MM.1S (cell line): Measurements from ENCODE around the gene PLK5.

ENCODE experiments used
- DNase-seq: peaks from one replicate; pipeline ENCODE4 v3.0.0-alpha.2; 2015
- H2AFZ ChIP-seq: fragments of 300-600 bp; sonication (generic); 2 replicates; pipeline ENCODE4 v1.6.0; 2016; ENCODE audit warnings: antibody characterized with exemption, low read length
- H3F3A ChIP-seq: fragments of 300-600 bp; sonication (generic); 2 replicates; pipeline ENCODE4 v1.6.1; 2016; ENCODE audit warnings: mild to moderate bottlenecking, antibody characterized with exemption, low read length, moderate library complexity, mixed read lengths; ENCODE audit not compliant: insufficient read depth
- H3K27ac ChIP-seq: fragments of 300-600 bp; sonication (generic); 2 replicates; pipeline ENCODE4 v1.5.1; 2016; ENCODE audit warnings: mild to moderate bottlenecking, low read length
- H3K27me3 ChIP-seq: fragments of 300-600 bp; sonication (generic); replicated peaks from 2 replicates; pipeline ENCODE4 v1.6.0; 2016; ENCODE audit warnings: low read length; ENCODE audit not compliant: insufficient read depth
- H3K36me3 ChIP-seq: fragments of 300-600 bp; sonication (generic); replicated peaks from 2 replicates; pipeline ENCODE4 v1.6.1; 2016; ENCODE audit warnings: mild to moderate bottlenecking, low read length, mixed read lengths; ENCODE audit not compliant: insufficient read depth
- H3K4me1 ChIP-seq: fragments of 300-600 bp; sonication (generic); 2 replicates; pipeline ENCODE4 v1.6.1; 2016; ENCODE audit warnings: low read length, mixed read lengths
- H3K4me2 ChIP-seq: fragments of 300-600 bp; sonication (generic); 2 replicates; pipeline ENCODE4 v1.6.0; 2016; ENCODE audit warnings: low read depth, low read length
- H3K4me3 ChIP-seq: fragments of 300-600 bp; sonication (generic); 2 replicates; pipeline ENCODE4 v1.5.1; 2016; ENCODE audit warnings: low read length, mixed read lengths
- H3K79me2 ChIP-seq: fragments of 300-600 bp; sonication (generic); 2 replicates; pipeline ENCODE4 v1.6.1; 2016; ENCODE audit warnings: mixed run types, low read length, mixed read lengths
- H3K9ac ChIP-seq: fragments of 300-600 bp; sonication (generic); 2 replicates; pipeline ENCODE4 v1.6.1; 2016; ENCODE audit warnings: low read length, mixed read lengths
- H3K9me2 ChIP-seq: fragments of 300-600 bp; sonication (generic); replicated peaks from 2 replicates; pipeline ENCODE4 v1.6.1; 2016; ENCODE audit warnings: mild to moderate bottlenecking, low read length, mixed read lengths; ENCODE audit not compliant: insufficient read depth
- H3K9me3 ChIP-seq: fragments of 300-600 bp; sonication (generic); replicated peaks from 2 replicates; pipeline ENCODE4 v1.6.1; 2016; ENCODE audit warnings: mild to moderate bottlenecking, low read length, mixed read lengths; ENCODE audit not compliant: insufficient read depth
- H4K20me1 ChIP-seq: fragments of 300-600 bp; sonication (generic); 2 replicates; pipeline ENCODE4 v1.6.1; 2016; ENCODE audit warnings: mild to moderate bottlenecking, low read length, moderate library complexity, mixed read lengths; ENCODE audit not compliant: insufficient read depth
- EZH2 ChIP-seq: fragments of 300-600 bp; sonication (generic); optimal IDR thresholded peaks from 2 replicates; pipeline ENCODE3; 2017; ENCODE audit warnings: low read depth, mild to moderate bottlenecking, antibody characterized with exemption, low read length, mixed read lengths
- EZH2phosphoT487 ChIP-seq: fragments of 300-600 bp; sonication (generic); IDR thresholded peaks from 2 replicates; pipeline ENCODE4 v1.6.1; 2018; ENCODE audit warnings: antibody characterized with exemption, low read length
- TF ChIP-seq, protein P1 (sequence below): fragments of 300-600 bp; sonication (generic); IDR thresholded peaks from 2 replicates; pipeline ENCODE4 v1.5.1; 2016; ENCODE audit warnings: antibody characterized with exemption, low read length, mixed read lengths

PLK5 gene

DNA sequence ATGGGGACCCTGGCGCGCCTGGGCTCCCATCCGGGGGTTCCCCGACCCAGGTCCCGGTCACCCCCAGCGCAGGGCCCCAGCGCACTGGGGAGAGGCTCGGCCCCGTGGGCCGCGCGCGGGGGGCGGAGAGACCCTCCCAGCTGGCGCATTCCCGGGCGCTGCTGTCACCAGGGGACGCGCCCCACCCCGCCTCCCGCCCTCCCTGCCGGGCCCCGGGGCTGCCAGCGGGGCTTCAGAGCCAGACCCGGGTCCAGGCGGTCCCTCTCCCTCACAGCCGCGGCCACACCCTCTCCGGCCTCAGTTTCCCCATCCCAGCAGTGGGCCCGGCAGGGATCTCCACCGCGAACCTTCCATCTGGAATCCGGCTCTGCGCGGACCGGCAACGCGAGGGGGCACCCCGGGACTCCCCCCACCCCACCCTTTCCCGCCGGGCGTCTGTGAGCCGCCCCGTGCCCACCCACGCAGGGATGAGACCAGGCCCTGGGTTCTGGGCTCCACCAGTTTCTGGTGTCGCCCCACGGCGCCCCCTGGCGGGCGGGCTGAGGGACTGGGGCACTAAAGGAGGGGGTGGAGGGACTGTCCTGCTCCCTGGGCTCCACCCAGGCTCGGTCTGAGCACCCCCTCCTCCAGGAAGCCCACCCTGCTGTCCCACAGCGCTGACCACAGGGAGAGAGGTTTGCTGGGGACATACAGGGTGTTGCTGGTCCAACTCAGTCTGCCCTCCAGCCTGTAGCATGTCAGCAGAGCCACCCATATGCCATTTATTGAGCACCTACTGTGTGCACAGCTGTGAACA is 10.2 kb upstream of the PLK5 start:
- H2AFZ ChIP-seq, result peak overlapping the region; percentile 90

DNA sequence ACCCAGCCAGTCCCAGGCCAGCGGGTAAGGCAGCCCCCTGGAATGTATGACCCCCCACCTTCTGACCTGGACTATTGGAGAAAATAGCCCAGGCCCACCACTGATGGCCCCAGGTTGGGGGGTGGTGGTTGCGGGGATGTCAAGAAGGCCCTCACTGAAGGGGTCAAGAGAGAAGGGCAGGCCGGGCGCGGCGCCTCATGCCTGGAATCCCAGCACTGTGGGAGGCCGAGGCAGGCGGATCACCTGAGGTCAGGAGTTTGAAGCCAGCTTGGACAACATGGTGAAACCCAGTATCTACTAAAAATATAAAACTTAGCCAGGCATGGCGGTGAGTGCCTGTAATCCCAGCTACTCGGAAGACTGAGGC is 9.6 kb upstream of the PLK5 start:
- no peaks in the 10 kb centered on the region for H3K9me2 ChIP-seq
- no peaks in the 10 kb centered on the region for H3K79me2 ChIP-seq
- H4K20me1 ChIP-seq, result no peaks in the 10 kb centered on the region
- no peaks in the 10 kb centered on the region for H3K36me3 ChIP-seq
- TF ChIP-seq, protein P1, sequence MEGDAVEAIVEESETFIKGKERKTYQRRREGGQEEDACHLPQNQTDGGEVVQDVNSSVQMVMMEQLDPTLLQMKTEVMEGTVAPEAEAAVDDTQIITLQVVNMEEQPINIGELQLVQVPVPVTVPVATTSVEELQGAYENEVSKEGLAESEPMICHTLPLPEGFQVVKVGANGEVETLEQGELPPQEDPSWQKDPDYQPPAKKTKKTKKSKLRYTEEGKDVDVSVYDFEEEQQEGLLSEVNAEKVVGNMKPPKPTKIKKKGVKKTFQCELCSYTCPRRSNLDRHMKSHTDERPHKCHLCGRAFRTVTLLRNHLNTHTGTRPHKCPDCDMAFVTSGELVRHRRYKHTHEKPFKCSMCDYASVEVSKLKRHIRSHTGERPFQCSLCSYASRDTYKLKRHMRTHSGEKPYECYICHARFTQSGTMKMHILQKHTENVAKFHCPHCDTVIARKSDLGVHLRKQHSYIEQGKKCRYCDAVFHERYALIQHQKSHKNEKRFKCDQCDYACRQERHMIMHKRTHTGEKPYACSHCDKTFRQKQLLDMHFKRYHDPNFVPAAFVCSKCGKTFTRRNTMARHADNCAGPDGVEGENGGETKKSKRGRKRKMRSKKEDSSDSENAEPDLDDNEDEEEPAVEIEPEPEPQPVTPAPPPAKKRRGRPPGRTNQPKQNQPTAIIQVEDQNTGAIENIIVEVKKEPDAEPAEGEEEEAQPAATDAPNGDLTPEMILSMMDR, result no peak
- H3K27ac ChIP-seq, result no peak overlapping the region
- H3K4me2 ChIP-seq, result no peak overlapping the region
- H3K4me1 ChIP-seq, result peaks cover 2% of the 10 kb centered on the region; the same call in 1 of the 2 replicates
- no peaks in the 10 kb centered on the region for H3K9me3 ChIP-seq
- H3K9ac ChIP-seq, result no peak overlapping the region
- peaks cover 68% of the 10 kb centered on the region for H3K27me3 ChIP-seq
- DNase-seq, result no peak
- no peak overlapping the region for H2AFZ ChIP-seq
- H3F3A ChIP-seq, result no peaks in the 10 kb centered on the region
- H3K4me3 ChIP-seq, result no peak overlapping the region

More for the DNA sequence above, 10.2 kb upstream of the PLK5 start:
- H3K9me2 ChIP-seq, result no peaks in the 10 kb centered on the region
- no peaks in the 10 kb centered on the region for H3K36me3 ChIP-seq
- no peaks in the 10 kb centered on the region for H4K20me1 ChIP-seq
- peaks cover 68% of the 10 kb centered on the region for H3K27me3 ChIP-seq
- H3F3A ChIP-seq, result no peaks in the 10 kb centered on the region
- no peak for TF ChIP-seq EZH2
- no peak for TF ChIP-seq EZH2phosphoT487
- TF ChIP-seq, protein P1, result peak; percentile 87
- H3K27ac ChIP-seq, result no peak overlapping the region
- no peaks in the 10 kb centered on the region for H3K9me3 ChIP-seq
- H3K4me2 ChIP-seq, result peak overlapping the region; percentile 99
- H3K4me1 ChIP-seq, result peaks cover 2% of the 10 kb centered on the region; the same call in 1 of the 2 replicates
- DNase-seq, result peak; percentile 64
- H3K9ac ChIP-seq, result peak overlapping the region; percentile 37; the same call in 1 of the 2 replicates
- no peaks in the 10 kb centered on the region for H3K79me2 ChIP-seq
- peak overlapping the region; percentile 70 for H3K4me3 ChIP-seq

GRCh38 chr19:1514986-1515721 is 8.7 kb upstream of the PLK5 start:
- no peak overlapping the region for H3K9ac ChIP-seq
- no peak for DNase-seq
- TF ChIP-seq, protein P1, result no peak
- no peak for TF ChIP-seq EZH2
- no peaks in the 10 kb centered on the region for H3K36me3 ChIP-seq
- H3K27ac ChIP-seq, result no peak overlapping the region
- H3F3A ChIP-seq, result no peaks in the 10 kb centered on the region
- H3K4me1 ChIP-seq, result peaks cover 5% of the 10 kb centered on the region; the same call in 1 of the 2 replicates
- H4K20me1 ChIP-seq, result no peaks in the 10 kb centered on the region
- no peaks in the 10 kb centered on the region for H3K79me2 ChIP-seq
- H3K9me3 ChIP-seq, result no peaks in the 10 kb centered on the region
- peaks cover 65% of the 10 kb centered on the region for H3K27me3 ChIP-seq
- H3K4me2 ChIP-seq, result no peak overlapping the region
- H3K9me2 ChIP-seq, result no peaks in the 10 kb centered on the region
- no peak overlapping the region for H2AFZ ChIP-seq
- H3K4me3 ChIP-seq, result no peak overlapping the region
